ENCODE results near the gene FAM186B.
A peak's percentile ranks its signal among the peaks of the same experiment; 100 is the strongest.

Gene FAM186B

DNA sequence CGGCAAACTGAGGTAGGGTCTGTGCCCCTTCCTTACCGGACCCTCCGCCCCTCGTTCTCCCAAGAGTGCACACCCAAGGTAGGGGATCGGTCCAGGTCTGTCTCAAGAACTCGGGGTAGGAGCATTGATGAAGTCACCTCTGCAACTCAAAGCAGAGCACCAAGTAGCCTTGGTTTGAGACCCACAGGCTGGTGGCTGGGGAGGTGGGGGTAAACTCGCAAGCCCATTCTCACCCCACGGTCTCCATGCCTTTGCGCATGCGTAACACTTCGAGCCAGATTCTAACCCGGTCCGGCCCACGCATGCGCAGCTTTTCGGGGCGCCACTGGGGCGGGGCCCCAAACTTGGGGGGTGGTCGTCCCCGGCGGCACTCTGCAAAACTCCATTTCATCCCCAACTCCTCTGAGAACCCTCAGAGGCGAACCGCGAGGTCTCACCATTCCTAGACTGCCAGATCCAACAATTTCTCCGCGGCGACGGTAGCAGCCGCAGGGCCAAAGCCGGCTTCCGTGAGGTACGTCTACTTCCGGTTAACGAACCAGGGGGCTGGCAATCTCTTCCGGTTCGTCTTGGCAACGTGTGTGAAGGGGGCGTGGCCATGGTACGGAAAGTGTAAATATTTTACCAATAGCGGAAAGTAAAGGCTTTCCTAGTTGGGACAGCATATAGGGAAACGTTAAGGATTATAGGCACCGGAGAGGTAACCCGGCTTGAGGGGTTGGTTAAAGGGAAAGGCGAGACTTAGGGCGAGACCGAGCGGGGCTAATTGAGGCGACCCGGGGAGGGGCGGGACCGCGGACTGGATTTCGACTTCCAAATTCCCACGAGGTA lies 37.6 kb downstream of the FAM186B start, which contains the start of gene MCRS1:
MCRS1 (minus strand) TSS at position 532 of the 831 bp plus-strand sequence. CDS start 1,411 bp downstream, outside the sequence.
- peak; percentile 72 to 79 for DNase-seq (ENCODE audit: low read depth in 2 of 2)

DNA sequence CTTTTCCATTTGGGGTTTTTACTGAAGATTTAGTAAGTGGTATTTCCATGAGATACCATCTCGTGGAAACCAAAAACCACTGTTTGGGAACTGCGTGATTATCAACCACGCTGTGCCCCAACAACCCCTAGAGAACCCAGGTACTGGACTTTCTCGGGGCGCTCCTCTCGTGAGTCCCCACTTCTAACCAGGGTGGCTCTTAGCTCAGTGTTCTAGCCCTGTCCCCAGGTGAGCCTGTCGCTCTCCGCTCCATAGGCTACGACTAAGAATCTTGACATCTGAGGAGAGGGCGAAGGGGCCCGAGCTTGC lies 38.2 kb downstream of the FAM186B start:
- DNase-seq (ENCODE audit: low read depth in 2 of 2): no peak

DNA sequence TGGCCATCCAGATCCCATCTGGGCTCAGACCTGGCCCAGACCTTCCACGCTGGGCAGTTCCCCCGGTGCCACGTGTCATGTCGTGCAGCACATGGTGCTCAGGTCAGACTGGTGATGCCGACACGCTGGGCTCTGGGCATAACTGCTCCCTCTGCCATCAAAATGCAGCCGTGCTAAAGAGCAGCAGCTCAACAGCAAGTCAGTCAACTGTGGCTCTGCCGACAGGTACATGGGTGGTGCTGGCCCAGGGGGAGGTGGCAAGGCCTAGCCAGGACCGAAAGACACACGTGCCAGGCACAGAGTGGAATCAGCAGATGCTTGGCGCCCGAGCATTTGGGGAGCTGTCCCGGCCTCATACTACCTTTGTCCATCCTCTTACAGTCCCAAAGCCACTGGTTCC lies 39.1 kb downstream of the FAM186B start:
- DNase-seq (ENCODE audit: low read depth in 2 of 2): no peak

DNA sequence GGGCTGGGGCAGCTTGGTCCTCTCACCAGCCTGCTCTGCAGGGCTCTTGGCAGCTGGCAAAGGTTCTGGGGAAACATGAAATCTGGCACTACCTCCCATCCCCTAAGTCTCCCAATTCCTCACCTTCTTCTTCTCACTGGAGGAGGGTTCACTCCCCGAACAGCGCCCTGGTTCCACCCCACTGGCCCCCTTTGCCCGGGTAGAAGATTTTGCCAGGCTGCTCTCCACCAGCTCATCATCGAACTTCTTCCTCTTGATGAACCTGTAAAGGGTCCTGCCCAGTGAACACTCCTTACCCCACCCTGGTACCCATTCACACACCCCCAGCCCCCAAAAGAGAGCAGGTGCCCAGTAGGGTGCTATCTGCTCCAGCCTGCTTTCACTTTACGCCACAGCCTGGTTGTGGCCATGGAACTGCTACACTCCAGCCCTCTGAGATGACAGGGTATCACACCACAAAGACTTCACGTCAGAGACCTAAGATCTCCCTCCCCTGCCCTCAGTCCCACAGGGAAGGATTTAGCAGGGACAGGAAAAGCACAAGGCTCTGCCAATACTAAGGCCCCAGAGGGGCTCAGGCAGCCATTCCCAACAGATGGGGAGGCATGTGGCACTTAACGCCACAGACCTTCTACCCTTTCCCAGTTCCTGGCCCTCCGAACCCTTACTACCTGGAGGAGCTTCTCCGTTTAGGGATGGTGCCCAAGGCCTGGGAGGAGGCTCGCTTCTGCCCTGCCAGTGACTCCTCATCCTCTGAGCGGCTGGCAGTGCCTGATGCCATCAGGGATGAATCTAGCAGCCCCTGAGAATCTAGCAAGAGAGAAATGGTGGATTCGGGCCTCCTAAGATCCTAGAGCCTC lies 39.8 kb downstream of the FAM186B start:
- DNase-seq (ENCODE audit: low read depth in 2 of 2): no peak

DNA sequence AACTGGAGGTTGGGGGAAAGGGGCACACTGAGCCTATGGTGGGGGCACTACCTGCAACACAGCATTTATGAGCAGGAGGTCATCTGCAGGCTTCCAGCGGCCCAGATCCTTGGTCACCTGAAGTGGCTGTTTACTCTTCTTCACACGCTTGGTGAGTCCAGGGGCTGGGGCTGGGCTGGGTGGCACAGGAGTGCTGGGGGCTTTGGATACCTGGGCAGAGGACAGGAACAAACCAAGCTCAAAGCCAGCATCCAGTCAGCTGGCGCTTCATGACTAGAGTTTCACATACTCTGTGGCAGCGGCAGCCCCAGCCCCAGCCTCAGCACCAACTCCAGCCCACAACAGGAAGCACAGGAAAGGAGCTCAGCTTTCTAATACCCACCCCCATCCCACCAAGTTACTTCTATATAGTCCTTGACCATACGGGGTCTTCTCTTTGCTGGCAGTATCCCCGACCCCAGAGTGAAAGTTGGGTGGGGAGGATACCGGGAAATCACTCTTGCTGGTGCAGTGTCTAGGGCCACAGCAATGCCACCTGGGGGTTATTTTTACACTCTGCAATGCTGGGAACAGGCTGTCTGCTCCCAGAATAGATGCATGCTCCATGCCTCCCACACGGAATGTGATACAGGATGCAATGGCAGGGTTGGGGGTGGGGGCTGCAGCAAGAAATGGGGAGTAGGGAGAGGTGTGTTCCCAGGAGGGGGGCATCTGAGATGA lies 40.6 kb downstream of the FAM186B start:
- no peak for DNase-seq (ENCODE audit: low read depth in 2 of 2)

DNA sequence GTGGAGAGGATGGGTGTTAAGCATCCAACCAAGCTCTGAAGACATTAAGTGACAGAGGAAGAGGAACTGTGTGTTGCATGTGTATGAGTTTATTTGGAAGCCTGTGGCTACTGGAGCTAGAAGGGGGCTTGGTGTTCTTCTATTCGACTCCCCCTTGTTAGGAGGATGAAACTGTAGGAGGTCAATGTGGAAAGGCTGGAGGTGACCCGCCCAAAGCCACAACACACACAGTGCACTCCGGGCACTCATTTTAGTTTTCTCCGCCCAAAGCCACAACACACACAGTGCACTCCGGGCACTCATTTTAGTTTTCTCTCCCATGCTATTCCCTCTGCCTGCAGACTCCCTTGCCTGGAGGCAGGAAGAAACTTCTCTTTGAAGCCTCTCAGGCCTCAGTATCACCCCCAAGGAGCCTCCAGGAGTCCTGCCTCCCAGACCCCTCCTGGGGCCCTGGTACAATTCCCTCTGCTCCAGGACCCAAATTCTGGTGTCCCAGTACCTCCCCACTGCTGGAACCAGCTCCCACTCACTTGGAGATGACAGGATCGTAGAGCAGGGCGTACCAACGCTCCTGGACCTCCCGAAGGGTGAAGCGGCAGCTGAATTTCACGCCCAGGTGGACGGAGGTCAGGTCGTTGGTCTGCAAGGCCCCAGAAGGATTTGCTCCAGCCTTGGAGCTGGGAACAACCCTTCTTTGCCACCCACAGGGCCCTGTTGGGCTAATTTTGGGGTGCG lies 41.3 kb downstream of the FAM186B start:
- no peak for DNase-seq (ENCODE audit: low read depth in 2 of 2)

DNA sequence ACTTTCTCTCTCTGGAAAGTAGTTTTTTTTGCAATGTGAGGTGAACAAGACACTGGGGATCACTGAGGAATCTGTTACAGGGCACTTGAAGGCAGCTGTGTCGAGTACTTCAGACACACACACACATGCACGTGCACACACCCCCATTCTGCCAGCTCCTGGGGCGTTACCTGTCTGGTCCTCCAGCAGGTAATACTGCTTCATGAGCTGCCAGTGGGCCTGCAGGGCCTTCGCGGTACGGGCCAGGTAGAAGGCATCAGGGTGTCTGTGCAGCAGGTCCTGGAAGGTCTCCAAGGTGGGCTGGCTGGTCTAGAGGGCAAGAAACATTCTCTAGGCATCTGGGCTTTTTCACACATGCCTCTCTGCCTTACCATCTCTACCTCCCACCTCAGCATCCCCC lies 42.6 kb downstream of the FAM186B start:
- DNase-seq (ENCODE audit: low read depth in 2 of 2): no peak

DNA sequence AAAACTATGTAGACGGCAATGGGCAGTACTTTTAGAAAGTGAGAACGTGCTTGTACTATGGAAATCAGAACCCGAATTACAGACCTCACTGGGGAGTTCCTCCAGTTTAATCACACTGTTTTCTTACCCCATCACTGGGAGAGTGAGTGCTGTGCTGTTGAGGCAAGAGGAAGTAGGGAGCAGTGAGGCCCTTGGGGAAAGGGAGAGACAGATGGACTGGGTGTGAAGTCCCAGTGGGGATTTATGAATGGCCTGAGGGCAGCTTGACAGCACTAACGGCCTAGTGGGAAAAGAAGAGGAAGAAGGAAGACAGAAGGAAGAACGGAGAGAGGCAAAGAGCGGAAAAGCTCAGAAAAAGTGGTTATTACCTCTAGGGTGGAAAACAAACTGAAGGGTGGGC lies 43.2 kb downstream of the FAM186B start:
- DNase-seq (ENCODE audit: low read depth in 2 of 2): no peak

DNA sequence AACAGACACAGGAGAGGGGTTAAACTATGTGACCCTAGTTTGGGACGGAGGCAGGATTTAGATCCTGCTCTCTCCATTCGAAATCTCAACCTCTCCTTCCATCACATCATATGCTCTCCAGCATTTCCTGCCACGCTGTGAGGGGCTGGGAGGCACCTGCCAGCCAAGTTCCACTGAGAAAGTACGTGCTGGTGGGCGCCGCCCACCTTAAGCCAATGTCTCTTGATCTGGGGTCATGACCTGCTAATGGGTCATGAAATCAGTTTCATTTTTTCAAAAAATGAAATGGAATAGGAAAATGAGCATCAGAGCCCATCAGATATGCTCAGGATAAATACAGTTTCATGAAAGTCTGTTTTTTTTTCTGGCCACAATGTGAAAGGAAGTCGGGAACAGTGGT lies 44.7 kb downstream of the FAM186B start:
- DNase-seq (ENCODE audit: low read depth in 2 of 2): no peak

DNA sequence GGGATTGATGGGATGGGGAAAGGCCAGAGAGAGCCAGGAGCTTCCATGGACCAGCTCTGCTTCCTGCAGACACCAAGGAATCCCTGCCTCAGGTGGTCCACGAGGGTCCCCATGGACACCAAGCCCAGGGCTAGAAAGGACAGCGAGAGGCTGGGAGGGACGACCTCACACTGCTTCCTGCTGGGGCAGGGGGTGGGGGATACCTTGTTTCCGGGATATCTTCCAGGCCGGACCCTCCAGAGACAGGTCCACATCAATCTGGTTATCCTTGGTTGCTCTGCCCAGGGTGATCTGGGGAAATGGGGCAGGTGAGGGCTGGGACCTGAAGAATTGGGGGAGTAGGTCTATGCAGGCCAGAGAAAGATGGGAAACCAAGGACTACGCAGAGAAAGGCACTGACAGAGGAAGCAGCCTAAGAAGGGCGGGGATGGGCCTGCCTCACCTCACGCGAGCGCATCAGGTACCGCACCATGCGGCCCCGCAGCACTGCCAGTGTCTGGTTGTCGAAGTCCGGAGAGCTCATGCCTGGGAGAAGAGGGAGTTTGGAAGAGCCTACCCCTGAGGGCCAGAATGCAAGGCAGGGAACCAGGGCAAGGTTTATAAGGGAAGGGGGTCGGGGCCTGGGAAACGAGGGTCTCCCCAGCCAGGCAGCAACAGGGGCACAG lies 46.3 kb downstream of the FAM186B start:
- no peak for DNase-seq (ENCODE audit: low read depth in 2 of 2)

DNA sequence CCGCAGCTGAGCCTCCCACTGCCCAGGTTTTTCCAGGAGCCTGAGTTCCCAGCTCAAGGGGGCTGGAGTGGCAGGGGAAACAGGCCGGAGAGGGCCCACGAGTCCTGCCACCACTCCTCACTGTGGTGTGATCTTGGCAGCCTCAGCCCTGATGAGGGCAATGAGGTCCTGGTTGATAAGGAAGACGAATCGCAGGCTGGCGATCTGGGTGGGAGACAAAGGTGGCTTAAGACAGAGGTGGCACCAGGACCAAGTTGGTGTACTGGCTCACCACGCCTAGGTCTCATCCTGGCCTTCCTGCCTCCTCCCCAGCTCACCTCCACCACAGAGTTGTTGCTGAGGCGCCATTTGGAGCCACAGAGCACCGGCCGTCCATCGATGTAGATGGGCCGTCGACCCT lies 46.9 kb downstream of the FAM186B start:
- no peak for DNase-seq (ENCODE audit: low read depth in 2 of 2)

DNA sequence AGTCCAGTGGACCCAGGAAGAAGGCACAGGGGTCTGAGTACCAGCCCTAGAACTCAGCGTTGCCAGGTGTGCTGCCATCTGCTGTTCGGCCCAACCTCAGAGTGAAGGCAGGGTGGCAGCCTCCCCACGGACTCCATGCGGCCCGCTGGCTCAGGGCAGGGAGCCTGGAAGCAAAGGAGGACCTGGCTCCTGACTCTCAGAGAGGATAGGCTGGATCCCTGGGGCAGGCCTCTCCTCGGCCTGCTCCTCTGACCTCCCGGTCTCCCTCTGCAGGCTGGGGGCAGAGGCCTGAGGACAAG lies 47.6 kb downstream of the FAM186B start:
- DNase-seq (ENCODE audit: low read depth in 2 of 2): no peak

DNA sequence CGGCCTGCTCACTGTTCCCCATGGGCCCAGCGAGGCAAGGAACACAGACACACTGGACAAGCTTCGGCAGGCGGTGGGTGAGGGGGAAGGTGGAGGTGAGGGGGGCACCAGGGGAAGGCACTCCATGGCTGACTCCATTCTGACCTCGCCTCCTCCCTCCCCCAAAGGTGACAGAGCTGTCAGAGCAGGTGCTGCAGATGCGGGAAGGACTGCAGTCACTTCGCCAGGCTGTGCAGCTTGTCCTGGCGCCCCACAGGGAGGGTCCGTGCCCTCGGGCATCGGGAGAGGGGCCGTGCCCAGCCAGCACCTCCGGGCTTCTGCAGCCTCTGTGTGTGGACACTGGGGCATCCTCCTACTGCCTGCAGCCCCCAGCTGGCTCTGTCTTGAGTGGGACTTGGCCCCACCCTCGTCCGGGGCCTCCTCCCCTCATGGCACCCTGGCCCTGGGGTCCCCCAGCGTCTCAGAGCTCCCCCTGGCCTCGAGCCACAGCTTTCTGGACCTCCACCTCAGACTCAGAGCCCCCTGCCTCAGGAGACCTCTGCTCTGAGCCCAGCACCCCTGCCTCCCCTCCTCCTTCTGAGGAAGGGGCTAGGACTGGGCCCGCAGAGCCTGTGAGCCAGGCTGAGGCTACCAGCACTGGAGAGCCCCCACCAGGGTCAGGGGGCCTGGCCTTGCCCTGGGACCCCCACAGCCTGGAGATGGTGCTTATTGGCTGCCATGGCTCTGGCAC lies 48.1 kb downstream of the FAM186B start:
- no peak for DNase-seq (ENCODE audit: low read depth in 2 of 2)

DNA sequence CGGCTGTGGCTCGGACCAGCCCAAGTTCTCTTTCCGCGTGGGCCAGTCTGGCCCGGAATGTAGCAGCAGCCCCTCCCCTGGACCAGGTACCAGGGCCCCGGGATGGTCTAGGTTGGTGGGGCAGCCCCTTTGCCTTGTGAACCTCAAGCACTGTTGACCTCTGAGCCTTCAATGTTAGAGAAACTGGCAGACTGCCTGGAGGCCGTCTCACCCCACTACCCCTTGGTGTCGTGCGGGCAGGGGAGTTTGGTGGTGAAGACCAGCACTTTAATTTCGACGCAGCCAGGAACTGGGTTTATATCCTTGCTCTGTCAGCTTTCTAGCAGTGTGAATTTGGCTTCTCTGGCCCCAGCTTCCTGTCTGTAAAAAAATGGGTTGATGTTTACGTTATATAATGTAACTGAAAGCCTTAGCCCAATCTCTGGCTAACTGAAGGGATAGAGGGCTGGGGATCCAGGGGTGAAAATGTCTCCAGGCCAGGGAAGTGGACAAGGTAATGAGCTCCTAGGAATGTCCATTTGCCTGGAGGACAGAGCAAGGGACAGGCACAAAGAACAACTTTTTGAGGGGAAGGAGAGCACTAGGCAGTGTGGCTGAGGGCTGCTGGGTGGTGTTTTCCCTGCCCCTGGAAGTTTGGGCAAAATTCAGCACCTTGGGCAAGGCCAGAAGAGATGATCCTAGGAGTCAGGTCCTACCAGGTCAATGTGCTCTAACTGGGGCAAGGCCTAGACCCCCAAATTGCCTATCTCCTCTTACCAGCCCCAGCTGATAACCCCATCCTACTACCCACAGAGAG lies 48.9 kb downstream of the FAM186B start:
- no peak for DNase-seq (ENCODE audit: low read depth in 2 of 2)

DNA sequence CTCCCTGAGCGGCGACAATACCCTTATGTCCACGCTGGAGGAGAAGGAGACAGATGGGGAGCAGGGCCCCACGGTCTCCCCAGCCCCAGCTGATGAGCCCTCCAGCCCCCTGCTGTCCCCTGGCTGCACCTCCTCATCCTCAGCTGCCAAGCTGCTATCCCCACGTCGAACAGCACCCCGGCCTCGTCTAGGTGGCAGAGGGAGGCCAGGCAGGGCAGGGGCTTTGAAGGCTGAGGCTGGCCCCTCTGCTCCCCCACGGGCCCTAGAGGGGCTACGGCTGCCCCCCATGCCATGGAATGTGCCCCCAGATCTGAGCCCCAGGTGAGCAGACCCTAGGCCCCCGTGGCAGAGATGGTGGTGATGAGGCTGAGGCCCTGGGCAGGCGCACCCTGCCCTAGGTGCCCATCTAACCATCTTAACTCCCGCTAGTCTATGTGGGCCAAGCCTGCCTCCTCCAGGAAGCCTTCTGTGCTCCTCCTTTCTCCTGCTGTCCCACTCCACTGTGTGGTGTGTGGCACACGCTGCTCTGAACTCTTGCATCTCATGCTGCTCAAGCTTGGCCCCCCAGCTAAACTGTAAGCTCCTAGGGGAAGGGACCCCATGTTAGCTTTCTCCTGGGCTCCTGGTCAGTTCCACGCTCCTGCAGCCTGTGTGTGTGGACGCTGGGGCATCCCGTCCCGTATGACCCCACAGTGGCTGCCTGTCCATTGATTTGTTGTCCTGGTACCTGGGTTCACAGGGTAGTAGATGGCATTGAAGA lies 49.6 kb downstream of the FAM186B start:
- DNase-seq (ENCODE audit: low read depth in 2 of 2): no peak

DNA sequence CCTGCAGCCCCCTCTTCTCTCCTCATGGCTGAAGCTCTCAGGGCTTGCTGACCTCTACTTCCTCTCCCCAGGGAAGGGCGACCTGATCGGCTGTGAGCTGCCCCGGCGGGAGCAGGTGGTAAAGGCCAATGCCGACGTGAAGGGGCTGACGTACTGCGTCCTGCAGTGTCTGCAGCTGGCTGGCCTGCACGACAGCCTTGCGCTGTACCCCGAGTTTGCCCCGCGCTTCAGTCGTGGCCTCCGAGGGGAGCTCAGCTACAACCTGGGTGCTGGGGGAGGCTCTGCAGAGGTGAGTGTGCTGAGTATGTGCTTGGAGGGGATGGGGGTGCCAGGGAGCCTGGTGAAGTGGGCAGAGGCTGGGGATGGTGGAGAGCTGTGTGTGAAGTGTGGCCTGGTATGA lies 51.2 kb downstream of the FAM186B start:
- DNase-seq (ENCODE audit: low read depth in 2 of 2): no peak

DNA sequence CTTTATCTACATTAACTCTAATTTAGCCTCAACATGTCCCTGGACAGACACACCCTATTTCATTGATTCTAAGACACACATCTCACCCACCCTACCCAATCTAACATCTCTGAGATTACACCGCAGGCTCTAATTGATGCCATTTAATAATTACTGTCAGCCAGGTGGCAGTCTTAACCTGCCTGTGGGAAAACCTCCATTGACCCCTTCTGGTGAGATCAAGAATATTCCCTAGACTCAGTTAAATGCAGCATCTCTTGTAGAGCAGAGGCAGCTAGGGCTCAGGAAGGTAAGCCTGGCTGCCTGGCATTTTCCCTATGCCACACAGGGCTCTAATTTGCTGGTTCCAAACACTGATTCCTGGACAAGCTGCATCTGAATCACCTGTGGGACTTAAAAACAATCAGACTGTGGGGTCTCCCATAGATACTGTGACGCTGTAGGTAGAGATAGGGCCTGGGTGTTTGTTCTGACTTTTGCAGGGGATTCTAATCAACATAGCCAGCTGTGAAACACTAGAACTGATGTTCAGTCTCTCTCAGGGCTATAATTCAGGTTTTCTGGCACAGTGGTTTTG lies 51.8 kb downstream of the FAM186B start:
- no peak for DNase-seq (ENCODE audit: low read depth in 2 of 2)

DNA sequence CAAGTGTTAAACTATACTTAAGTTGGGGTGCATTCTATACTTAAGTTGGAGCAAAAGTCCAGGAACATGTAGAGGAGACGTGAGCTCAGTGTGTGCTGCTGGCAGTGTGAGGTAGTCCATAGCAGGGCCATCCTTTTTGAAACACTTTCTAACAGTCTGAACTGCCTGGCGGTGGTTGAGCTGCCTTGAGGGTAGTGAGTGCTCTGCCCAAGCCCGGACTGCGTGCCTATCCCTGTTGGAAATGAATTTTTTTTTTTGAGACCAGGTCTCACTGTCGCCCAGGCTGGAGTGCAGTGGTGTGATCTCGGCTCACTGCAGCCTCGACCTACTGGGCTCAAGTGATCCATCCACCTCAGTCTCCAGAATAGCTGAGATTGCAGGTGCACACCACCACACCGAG lies 52.5 kb downstream of the FAM186B start:
- DNase-seq (ENCODE audit: low read depth in 2 of 2): no peak

DNA sequence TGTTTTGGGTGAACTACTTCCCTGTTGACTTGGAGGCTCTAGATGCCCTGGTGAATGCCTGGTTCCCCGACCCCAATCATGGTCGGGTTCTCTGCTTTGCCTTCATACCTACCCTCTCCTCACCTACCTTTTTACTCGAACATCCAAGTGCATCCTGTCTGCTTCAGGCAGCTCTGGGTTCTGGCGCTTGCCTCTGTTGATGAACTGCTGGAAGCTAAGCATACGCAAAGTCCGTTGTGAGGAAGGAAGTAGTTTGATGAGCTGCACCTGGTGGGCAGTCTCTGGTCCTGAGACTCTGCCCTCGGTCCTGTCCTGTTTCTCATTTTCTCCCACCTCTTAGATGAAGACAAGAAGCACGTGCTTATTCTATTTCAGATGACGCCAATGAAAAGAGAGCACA lies 53.0 kb downstream of the FAM186B start:
- DNase-seq (ENCODE audit: low read depth in 2 of 2): no peak
